HG02588 (cell line): ENCODE data around the gene RUNX2.

Experiments used
- ATAC-seq: cut with Tn5 transposase; IDR thresholded peaks from one replicate; pipeline ENCODE4 v1.9.1; 2021; ENCODE audit warnings: mild to moderate bottlenecking, moderate library complexity; ENCODE audit not compliant: unreplicated experiment

The RUNX2 gene

DNA sequence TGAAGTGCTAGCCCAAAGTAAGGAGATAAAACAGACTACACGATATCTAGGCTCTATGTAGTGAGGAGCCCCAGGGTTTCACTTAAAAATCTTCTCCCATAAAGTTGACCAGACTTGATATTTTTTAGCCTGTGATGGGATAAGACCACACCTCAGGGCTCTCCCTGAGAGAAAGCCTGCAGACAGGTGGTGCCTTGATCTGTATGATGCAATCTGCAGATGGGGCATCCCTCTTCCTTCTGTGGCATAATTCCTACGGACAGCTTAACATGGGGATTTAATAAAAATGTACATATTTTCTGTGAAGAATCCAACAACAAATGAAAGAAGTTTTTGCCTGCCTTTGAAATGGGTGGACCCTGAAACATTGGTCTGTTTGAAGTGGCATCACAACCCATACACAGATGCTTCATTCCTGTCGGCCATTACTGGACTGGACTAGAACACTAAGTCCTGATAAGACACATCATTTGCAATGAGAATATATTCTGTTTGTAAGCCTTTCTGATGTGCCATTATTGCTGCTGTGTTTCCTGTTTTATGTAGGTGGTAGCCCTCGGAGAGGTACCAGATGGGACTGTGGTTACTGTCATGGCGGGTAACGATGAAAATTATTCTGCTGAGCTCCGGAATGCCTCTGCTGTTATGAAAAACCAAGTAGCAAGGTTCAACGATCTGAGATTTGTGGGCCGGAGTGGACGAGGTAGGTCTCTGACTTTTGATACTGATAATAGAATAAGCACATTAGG lies 103.4 kb downstream of the RUNX2 start:
- no peak for ATAC-seq

DNA sequence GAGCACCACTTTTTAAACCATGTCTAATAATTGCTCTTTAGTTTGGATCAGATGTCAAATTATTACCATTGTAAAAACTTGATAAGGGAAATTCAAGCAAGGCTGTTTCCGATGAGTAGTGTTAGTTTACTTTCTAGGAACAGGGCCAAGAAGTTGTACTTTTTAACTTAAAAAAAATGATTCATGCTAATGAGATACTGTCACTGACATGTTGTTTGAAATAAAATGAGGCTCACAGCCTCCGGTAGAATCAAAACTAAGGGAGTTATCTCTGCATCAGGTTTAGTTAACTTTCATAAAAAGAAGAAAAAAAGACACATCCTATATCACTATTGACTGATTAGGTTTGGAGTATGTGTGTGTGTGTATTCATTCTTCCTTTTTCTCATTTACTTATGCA lies 104.8 kb downstream of the RUNX2 start:
- no peak for ATAC-seq

DNA sequence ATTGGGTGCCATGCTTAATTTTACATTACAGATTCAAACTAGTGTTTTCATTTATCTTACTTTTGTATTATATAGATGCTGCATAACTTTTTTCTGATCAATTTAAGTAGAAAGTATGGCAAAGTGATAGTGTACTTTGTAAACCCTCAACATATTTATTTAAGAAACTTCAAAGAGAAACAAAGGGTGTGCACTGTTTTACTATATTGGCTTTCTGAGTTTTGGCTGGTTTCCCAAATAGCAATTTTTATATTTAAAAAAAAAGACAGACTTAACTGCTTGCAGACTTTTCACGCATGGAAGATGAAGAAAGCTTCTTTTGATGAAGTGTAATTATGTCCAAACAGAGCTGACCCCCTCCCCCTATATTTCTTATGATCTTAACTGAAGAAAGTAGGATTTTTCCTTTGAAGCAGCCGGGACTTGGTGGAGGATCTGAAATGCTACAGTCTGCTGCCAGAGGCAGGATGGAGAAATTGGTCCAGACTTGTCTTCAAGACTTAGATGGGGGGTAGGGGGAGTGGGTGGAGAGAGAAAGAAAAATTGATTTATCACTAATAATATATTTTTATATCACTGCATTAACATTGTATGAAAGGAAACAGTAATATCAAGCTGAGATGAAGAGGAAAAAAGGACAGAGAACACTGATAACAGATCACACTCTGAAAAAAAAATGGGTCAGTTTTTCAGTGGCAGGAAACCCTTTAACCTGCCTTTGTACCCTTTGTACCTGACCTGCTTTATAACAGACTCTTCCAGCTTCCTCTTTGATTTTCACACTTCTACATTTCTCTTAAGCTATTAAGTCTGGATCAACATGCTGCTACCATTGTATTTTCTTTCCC lies 105.6 kb downstream of the RUNX2 start:
- no peak for ATAC-seq

DNA sequence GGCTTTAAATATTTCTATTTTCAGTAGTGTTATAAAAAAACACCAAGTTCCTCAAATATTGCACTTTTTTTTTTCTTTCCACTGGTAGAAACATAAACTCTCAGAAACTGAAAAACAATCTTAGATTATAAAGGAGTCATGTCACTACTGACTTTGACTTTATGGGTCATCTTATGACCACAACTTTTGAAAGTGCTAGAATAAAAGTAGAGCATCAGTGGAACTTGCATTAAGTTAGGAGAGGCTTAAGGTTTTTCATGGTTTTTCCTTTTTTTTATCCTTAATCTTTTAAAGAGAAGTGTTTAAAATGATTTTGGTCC lies 106.2 kb downstream of the RUNX2 start:
- no peak for ATAC-seq

DNA sequence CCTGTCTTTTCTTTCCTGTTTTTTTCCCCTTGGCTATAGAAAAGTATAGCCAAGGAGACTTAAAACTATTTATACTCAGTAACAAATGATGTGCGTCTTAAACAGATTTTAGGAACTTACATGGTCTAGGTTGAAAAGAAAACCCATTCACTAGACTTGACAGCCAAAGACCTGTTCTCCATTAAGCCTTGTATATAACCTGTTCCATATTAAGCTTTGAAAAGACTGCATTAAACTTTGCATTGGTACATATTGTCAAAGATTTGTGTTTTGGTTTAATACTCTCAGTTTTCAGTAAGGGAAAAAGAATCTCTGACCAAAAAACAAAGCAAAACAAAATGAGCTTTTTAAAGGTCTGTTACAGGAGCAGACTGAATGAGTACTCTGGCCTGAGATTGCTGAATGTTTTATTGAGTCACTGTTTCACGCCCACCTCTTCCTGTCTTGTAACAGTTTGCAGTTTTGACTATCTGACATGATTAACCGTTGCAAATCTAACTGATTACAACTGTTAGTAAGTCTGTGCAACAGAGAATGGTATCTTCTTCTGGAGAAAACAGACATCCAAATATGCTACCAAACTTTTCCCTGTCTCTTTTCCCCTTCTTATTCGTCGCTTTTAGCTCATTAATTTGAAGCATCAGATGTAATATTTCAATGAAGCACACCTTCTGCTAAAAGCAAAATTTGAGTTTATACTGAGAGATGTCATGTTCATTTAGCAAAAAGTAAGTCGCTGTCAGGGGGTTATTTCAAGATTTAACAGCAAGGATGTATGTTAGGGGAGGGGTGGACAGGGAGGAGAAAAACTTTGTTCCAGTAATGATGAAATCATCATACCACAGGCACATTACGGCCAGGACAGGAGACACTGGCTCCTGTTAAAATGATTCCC lies 108.7 kb downstream of the RUNX2 start:
- no peak for ATAC-seq

DNA sequence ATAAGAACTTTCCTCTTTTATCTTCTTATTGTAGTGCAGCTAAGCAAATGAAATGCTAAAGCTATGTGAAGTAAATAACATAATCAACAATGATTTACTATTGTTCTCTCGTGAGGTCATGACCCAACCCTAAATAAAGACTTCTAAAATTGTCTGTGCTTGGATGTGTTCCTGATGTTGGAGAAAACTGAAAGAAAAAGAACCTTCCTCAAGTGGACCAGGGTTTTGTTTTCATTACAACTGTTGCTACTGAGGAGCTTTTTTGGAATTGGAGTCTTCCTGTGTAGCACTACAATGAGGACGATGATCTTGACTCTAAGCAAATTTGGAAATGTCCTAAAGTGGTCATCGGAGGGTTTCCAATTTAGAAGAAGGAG lies 109.3 kb downstream of the RUNX2 start:
- ATAC-seq: no peak

DNA sequence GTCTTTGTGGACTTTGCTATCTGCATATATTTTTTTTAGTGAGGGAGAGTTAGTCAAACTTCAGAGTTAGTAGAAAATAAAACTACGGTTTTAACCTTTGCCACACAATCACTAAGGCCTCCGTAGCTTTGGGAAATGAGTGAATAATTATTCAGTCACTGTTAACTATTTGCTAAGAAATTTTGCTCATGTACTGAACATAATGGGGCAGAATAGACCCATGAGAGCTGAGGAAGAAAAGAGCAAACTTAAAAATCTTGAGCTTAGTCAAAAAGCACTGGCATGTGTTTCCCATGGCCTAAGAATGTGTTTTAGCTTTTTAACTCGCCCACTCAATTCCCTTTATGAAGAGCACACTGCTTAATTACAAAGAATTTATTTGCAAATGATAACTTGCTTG lies 110.0 kb downstream of the RUNX2 start:
- no peak for ATAC-seq

DNA sequence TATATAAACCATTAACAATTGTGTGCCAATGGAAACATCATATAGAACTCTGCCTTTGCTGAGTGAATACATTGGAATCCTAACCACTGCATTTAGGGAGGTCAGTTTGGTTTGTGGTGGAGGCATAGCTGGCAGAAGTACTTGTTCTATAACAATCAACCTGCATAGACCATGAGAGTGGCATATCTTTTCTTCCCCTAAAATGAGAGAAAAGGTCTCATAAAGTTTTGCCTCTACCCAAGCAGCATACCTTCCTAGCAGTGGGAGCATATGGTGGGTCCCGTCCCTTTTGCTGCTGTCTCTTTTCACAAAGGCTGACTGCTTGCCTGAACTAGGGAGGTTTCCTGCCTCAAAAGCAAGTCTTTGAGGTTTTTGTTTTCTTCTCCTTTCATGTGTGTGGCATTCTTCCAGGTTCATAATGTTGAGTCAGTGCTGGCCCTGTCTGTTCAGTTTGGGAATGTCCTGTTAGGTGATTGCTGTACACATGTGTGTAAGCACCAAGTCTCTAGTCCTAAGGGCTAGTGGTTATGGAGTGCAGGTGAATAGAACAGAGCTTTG lies 110.8 kb downstream of the RUNX2 start:
- ATAC-seq: no peak

DNA sequence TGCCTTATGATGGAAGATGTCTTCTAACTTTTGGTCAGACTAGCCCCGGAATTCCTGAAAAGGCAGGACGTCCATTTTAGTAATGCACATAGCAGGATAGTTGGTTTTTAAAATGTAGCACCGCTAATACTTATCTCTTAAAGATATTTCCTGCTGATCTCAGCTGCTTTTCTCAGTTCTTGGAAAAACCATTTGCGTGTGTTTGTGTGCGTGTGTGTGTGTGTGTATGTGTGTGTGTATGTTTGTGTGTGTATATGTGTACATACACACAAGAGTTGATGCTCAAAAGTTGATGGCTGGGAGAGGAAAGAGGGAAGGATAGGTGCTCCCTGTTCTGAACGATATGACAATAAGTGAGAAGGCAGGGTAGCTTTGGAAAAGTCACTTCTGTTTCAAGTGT lies 111.3 kb downstream of the RUNX2 start:
- ATAC-seq: no peak

DNA sequence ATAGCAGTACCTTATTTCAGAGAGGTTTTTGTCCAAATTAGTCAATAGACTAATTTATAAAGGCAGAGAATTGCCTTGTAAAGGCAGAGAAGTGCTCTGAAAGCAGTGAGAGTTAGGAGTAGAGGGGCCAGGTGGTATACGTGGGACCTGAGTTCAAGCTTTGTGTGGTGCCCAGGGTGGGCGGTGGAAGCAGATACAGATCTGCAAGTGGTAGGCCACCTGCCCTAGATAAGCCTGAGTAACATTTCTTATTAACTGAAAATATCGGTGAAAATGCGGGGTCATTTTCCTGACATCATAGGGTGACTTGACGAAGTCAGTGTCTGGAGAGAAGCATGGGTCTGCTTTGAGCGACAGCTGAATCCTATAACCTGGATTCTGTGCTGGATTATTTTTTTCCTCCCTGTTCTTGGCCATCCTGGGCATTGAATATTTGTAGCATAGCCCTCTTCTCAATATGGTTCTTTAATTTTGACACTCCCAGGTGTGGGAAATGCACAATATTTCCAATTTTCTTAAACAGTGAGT lies 111.8 kb downstream of the RUNX2 start:
- no peak for ATAC-seq

DNA sequence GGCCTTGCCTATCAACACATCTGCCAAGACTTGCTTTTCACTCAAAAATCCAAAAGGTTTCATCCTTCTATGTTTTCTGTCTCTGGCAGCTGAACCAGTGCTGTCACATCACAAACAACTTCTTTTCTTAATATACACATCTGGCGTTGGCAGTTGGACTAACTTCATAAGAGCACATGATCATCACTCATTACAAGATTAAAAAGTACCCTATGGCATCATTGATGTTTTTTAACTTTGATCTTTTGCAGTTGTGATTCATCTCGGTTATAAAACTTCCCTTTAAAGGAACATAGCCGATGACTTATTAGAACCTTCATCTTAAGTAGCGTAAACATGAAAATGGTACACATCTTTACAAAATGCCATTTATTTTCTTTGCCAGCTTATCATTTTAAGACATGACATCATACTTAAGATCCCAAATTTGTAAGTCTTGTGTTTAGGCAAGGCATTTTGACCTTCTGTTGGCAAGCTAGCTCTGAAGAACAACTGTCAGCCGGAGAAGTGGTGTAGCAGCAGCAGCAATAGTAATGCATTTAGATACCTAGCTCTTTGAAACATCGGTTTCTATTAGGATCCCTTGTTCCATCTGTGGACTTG lies 113.8 kb downstream of the RUNX2 start:
- no peak for ATAC-seq

DNA sequence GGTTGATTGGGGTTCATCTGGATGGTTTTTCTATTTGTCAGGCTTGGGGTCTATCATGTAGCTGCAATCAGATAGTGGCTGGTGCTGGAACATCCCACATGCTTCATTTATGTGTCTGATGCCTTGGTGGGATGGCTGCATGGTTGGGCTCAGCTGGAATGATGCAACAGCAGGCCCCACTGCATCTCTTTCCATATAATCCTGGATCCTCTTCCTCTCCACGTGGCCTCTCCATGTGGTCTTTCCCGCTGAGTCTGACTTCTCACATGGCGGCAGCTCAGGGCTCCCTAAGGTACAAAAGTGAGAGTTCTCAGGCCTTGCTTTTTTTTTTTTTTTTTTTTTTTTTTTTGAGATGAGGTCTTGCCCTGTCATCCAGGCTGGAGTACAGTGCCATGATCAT lies 114.6 kb downstream of the RUNX2 start:
- no peak for ATAC-seq

DNA sequence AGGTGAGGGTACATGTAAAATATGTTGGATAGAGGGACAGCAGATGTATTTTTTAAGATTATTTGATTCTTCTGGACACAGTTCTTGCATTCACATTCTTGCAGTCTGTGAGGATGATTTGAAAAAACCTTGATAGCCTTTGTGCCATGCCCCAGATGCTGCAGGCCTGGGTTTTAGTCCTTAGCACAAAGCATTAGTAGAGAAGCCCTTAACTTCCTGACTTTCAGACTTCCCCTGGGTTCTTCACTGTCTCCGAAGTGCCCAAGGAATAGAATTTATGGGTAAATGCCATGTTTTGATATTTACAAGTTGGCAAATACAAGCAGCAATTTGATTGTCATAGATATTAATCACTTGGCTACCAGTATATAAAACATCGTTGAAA lies 117.2 kb downstream of the RUNX2 start:
- no peak for ATAC-seq

DNA sequence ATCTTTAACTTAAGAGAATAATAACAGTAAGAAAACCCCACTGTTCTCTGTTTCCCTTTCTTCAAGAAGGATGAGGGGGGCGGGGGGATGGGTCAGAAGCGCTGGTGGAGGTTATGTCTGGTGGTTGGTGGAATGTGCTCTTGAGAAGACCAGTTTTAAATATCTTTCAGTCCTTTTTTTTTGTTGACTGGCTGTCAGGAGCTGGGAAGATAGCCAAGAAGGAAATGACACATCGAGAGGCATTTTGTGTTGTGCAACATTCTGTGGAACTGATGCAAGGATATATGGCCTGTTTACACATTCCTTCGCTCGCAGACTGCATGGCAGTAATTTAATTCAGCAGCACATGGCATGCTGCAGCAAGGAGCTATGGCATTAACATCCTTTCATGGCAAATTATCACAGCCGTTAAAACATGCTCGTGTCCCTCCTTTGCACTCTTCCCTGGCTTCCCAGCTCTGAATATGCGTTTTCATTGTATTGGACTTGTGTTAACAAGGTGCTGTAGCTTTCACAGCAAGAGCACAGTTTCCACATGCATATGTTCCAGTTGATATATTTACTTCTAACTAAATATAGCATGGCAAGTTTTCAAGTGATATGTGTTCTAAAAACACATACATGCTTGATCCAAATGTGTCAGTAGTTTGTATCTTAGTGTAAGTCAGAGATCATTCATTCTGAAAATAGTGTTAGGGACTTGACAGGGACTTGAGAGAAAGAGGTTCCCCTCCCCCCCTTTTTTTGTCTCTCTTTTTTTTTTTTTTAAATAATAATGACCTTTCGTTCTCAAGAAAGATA lies 117.8 kb downstream of the RUNX2 start:
- ATAC-seq: no peak

DNA sequence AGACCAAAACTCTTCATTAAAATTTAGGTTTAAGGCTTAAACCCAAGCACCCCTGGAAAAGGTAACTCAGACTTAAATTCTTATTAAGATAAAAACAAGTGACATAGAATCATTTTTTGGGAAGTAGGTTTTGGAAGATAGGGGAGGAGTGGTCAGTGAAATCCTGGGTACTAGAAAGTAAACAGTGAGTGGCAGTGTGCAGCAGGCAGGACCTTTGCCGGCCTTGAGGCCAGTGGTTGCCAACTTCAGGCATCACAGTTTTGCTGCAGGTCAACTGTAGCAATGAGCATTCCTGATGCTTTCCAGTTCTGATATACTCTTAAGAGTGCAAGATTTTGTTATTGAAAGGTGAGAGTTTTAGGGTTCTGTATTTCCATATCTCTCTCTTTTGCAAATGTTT lies 118.9 kb downstream of the RUNX2 start:
- ATAC-seq: no peak

DNA sequence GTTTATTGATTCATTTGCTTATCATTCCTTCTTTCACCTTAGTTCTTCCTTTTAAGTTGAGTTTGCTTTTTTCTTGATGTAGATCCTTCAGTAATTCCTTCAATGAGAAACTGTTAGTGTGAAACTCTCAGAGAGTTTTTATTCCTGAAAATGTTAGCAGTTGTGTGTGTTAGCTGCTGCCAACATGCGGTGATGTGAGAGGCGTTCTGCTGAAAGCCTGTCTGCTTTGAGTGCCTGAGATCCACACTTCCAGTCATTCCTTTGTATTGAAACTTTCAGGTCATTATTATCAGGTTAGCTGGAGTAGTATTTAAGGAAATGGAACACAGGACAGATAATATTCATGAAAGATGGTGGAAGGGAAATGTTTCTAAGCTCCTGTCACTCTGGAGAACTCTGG lies 119.6 kb downstream of the RUNX2 start:
- ATAC-seq: no peak

DNA sequence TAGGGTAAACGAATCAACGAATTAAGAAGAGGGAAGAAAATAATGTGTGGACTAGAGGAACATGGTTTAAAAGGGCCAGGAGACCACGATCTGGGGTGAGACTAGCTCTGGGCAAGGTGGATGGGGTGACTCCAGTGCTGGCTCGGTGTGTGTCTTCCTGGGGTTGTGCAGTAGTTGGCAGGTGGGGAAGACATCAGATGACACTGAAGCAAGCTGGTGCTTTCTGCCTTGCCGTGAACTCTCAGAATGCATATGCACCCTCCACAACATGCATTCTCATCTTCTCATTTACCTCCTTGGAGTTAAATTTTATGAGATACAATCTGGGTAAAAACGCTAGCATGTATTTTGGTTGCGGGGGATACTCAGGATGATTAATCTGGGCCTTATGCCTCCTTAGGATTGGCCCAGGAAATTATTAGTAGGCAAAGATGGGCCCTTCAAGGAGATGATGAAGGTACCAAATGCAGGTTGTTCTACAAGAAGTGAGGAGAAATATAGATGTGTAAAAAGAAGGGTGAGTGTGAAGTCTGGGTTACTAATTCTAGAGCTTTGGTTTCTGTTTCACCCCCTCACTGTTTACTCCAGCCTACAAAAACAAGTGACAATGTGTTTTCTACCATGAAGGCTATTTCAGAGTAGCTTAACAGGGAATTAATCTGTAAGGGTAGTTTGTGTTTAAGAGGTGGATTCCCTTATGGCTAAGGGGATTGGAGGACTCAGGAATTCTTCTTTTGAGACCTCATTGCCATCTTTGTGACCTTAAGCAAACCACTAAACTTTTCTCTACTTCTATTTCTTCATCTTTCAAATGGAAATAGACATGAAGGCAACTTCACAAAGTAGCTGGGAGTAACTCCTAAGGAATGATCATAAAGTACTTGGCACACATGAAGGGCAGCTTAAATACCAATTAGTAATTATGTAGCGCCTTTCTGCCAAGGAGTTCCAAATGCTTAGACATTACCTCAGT lies 120.6 kb downstream of the RUNX2 start:
- no peak for ATAC-seq

DNA sequence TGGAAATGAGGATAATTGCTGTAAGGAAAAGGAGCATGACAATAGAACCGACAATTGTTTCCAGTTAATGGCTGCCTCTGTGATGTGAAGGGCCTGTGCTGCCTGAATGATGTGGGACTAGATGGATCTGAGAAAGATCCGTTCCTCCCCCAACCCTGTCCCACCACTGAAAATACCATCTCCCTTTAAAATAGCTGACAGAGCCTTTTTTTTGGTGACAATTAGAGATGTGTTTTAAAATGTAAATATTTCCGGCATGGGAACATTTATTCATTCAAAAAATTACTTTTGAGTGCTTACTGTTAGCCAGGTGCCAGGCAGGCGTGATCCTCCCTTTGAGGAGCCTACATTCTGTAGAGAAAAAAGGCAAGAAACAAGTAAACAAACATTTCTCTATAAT lies 122.0 kb downstream of the RUNX2 start:
- no peak for ATAC-seq

DNA sequence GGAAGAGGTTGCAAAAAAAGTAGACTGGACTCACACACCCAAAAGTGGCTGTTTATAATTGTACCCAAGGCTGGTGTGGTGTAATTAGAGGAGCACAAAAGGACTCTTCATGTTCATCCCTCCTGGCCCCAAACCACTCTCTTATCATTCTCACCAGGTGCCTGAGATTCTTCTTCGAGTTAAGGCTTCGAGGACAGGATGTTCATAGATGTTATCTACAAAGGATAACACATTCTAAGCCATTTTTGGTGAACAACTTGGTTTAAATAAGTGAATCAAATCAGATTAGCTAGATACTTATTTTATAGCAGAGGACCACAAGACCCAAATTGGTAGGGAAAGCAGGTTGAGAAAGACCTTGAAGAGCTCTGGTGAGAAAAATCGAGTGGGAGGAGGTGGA lies 122.7 kb downstream of the RUNX2 start:
- no peak for ATAC-seq
